SK-N-MC (cell line): ENCODE results near the gene SYT8.

ENCODE experiments used
- EZH2 ChIP-seq: fragments of 200-600 bp; sonication (generic); IDR thresholded peaks from one replicate; pipeline ENCODE4 v1.6.1; 2017; ENCODE audit warnings: antibody characterized with exemption
- POLR2AphosphoS5 ChIP-seq: IDR thresholded peaks from 2 replicates; pipeline ENCODE4 v1.6.1; 2012; ENCODE audit warnings: mild to moderate bottlenecking, low read depth, low read length, borderline replicate concordance

DNA sequence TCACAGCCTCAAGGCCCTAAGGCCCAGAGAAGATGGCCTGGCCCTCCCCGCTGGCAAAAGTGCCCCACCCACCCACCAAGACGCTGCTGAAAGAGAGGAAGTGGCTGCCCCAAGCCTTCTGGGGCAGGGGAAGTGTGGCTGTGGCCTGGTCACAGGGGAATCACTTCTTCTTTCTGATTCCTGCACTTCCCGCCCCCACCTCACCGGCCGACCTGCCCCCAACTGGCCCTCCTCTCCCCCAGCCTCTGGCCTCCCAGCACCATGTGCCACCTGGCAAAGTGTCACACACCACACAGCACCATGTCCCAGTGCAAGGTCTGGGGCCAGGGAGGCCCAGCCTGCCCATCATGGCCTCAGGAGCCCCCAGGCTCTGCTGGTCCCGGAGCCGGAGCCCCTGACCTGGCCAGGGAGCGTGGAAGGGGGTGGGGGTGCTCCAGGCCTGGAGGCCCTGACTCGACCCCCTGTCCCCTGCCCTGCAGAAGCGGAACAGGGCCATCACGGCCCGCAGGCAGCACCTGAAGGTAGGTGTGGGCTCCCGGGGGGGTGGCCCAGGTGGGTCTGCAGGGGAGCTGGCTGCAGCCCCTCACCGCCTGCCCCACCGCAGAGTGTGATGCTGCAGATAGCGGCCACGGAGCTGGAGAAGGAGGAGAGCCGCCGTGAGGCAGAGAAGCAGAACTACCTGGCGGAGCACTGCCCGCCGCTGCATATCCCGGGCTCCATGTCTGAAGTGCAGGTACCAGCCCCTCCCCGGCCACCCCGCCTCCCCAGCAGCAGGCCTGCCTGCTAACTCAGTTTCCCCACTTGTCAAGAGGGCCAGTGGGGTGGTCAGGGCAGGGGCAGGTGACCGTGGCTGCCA, 5.4 kb downstream of the SYT8 start:
- TF ChIP-seq POLR2AphosphoS5, result no peak
- TF ChIP-seq EZH2, result no peak
